Fibroblast of the conjunctiva (primary cell): ENCODE results near the gene TMEM233.

Source experiments
- DNase-seq: peaks from one replicate; pipeline ENCODE4 v3.0.0-alpha.2; 2010; ENCODE audit warnings: low read depth

The TMEM233 gene

DNA sequence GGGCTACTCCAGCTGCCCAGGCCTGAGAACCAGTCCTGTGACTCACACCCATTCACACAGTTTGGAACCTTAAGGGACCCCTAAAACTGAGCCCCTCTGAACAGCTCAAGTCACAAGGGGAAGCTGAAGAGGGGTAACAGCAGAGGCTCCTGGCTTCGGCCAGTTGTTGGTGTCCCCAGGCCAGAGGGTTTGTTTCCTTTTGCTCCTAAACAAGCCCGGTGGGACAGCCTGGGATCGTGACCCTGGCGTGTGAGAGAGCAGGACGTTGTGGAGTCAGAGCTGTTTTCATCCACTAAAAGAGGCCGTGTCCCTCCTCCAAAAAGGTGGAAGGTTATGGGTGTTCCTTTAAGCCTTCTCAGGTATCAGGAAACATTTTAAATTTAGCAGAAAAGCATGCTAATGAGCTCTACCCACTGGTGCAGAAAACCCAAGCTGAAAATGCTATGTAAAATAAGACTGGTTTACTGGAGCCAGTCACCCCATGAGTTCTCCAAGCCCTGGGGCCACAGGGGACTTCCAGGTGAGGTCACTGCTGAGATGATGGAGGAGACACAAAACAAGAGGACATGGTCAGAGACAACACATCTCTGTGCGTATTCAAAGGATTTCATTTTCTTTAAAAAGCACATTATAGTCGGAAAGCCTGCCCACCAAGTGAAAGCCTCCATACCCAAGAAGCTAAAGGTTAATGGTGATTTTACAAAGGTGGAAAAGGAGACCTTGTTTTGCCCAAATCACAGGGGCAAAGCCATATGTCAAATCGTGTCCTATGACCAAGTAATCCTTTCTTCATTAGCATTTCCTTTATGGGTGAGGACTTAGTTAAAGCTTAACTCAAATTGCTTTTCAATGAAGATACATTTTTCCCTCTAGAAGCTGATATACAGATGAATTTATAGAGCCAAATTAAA lies 88.4 kb downstream of the TMEM233 start:
- DNase-seq = no peak

- DNase-seq = no peak
Measured at GRCh38 chr12:119682639-119683252, 89.2 kb downstream of the TMEM233 start.

DNA sequence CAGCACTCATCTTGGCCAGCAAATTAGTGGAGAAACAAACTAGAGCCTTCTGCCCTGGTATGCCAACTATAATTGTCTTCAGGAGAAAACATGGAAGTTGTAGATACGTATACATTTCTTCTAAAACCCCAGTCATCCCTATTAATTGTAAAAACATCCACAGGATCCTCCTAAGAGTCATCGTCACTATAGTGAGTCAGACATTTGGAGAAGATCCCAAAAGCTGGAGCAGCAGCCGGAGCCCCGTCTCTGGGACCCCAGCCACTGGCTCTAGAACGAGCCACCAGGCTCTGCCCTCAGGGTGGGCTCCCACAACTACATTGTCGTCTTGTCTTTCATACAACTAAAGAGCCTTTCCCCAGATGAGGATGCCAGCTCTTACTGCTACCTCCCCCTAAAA lies 89.8 kb downstream of the TMEM233 start:
- no peak for DNase-seq

- DNase-seq = no peak
Measured at GRCh38 chr12:119683816-119684215, 90.2 kb downstream of the TMEM233 start.

- DNase-seq = no peak
Measured at GRCh38 chr12:119684711-119685369, 91.3 kb downstream of the TMEM233 start.

DNA sequence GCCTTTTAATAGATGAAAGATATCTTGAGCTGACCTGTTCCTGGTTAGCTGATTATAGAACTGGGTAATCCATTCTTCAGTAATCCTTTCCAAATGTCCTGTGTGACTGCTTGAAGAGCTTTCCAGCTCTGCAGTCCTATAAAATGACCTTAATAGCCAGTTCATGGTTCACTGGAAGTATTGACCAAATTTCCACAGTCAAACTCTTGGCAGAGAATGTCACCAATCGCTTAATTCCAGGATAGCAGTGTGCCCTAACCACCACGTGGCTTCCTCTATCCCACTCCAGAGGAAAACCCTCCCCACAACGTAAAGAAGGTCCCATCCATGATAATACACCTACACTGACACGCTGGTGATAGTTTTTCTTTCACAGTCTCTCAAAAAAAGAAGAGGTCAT lies 91.8 kb downstream of the TMEM233 start:
- DNase-seq = no peak

GRCh38 chr12:119686355-119686754 lies 92.8 kb downstream of the TMEM233 start:
- DNase-seq = no peak

DNA sequence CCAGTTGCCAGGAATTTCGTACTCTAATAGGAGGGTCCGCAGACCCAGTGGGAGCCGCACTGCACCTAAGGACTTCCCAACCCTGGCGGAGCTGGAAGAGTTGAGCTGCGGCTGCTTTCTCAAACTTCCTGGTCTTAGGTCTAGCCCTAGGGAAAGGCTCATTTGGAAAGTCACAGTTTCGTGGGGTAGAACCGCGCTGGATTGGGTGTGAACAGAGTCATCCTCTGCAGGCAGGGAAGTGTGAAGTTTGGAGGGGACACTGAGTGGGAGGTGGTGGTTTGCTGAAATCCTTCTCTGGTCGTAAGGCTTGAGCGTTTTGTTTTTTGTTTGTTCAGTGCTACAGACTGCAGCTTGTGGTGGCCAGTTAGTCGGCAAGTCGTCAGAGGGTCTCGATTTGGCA lies 93.2 kb downstream of the TMEM233 start:
- DNase-seq = no peak

DNA sequence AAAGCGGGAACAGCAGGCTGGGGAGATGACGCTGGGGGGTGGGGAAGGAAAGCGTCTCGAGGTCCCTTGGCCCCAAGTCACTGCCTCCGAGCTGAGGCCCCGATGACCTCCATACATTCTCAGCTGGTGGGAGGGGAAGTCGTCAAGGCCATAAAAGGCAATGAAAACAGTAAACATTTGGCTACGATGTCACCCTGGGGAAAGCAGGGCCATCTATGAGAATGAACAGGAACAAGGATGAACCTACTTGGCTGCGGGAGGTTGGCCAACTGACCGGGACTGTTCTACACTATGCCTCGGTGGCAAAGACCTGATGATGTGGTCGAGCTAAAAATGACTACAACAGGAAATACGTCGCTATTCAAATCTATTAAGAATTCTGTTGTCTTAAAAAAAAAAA lies 93.8 kb downstream of the TMEM233 start:
- DNase-seq = no peak

DNA sequence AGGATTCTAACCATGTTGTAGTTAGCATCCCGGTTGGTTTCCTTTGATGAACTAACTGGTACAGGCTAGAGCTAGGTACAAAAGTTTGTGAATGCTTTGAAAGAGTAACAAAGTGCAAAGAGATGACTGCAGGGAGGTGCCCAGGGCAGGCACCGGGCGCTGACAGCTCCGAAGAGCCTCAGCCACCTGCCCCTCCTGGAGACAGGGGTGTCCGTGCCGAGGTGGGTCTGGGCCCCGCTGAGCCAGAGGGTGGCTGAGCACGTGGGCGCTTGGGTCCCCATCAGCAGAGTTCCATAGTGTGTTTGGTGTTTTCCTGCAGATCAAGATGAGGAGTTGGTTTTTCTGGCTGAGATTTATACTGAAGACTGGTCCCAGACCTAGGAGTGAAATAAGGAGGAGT lies 94.3 kb downstream of the TMEM233 start:
- DNase-seq = no peak

DNA sequence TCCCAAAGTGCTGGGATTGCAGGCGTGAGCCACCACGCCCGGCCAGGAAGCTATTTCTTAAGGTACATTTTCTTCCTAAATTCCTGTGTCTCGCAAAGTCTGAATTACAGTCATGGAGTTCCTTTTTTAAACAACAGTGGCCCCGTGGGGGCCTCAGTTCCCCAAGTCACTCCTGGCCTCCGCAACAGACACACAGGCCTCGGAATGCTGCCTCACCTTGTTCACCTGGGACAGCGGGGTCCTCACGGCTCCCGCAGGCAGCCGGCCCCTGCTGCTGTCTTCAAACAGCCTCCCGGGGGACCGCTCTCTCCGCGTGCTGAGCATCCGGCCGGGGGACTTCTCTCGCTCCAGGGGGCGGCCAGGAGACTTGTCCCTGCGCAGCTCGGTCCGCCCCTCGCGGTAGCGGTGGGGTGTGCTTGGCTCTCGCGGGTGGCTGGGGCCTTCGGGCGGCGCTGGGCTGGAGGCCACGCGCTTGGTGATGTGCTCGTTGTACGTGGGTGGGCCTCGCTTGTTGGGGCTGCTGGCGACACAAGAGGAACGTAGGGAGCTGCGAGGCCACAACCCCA lies 96.4 kb downstream of the TMEM233 start:
- no peak for DNase-seq

GRCh38 chr12:119691202-119691810 lies 97.7 kb downstream of the TMEM233 start:
- no peak for DNase-seq

DNA sequence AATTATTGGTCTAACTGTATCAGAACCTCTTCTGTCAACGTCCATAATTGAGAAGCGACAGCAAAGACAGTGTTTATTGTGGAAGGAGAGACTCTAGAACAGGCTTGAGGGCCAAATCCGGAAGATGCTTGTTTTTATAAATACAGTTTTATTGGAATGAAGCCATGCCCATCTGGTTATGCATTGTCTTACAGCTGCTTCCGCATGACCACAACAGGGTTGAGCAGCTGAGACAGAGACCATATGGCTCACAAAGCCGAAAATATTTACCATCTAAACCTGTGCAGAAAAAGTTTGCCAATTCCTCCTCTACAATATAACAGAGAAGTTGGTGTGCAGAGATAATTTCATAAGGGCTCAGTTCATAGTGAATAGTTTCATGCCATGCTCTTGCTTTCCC lies 98.8 kb downstream of the TMEM233 start:
- no peak for DNase-seq
